KMS-11 (cell line): ENCODE results near the gene MX2.

Experiments used
- H2AFZ ChIP-seq: fragments of 200-600 bp; sonication (generic); 2 replicates; pipeline ENCODE4 v1.6.1; 2016; ENCODE audit warnings: antibody characterized with exemption, mixed run types, low read depth
- H3K27ac ChIP-seq: fragments of 200-600 bp; sonication (generic); 2 replicates; pipeline ENCODE4 v1.6.1; 2016; ENCODE audit warnings: mild to moderate bottlenecking, mixed run types
- H3K27me3 ChIP-seq: fragments of 200-600 bp; sonication (generic); 2 replicates; pipeline ENCODE4 v1.6.1; 2017; ENCODE audit warnings: mild to moderate bottlenecking, low read depth, mixed run types, moderate library complexity; ENCODE audit not compliant: insufficient read depth
- H3K36me3 ChIP-seq: fragments of 200-600 bp; sonication (generic); 2 replicates; pipeline ENCODE4 v1.6.1; 2017; ENCODE audit warnings: mild to moderate bottlenecking, mixed run types; ENCODE audit not compliant: insufficient read depth
- H3K4me1 ChIP-seq: fragments of 200-600 bp; sonication (generic); 2 replicates; pipeline ENCODE4 v1.6.1; 2016; ENCODE audit warnings: mild to moderate bottlenecking, low read depth, mixed run types; ENCODE audit not compliant: poor library complexity, severe bottlenecking
- H3K4me2 ChIP-seq: fragments of 200-600 bp; sonication (generic); 2 replicates; pipeline ENCODE4 v1.7.0; 2016; ENCODE audit warnings: mild to moderate bottlenecking, mixed run types
- H3K4me3 ChIP-seq: fragments of 200-600 bp; sonication (generic); IDR thresholded peaks from 2 replicates; pipeline ENCODE4 v1.6.1; 2017; ENCODE audit warnings: low read depth, low read length, mixed read lengths; ENCODE audit not compliant: insufficient read depth
- H3K79me2 ChIP-seq: fragments of 200-600 bp; sonication (generic); 2 replicates; pipeline ENCODE4 v1.6.1; 2016; ENCODE audit warnings: low read depth, mixed run types; ENCODE audit not compliant: insufficient read depth
- H3K9ac ChIP-seq: fragments of 200-600 bp; sonication (generic); 2 replicates; pipeline ENCODE4 v1.6.1; 2016; ENCODE audit warnings: mild to moderate bottlenecking, mixed run types
- H4K20me1 ChIP-seq: fragments of 200-600 bp; sonication (generic); 2 replicates; pipeline ENCODE4 v1.6.1; 2016; ENCODE audit warnings: mild to moderate bottlenecking, mixed run types; ENCODE audit not compliant: insufficient read depth
- CTCF ChIP-seq: fragments of 200-600 bp; sonication (generic); conservative IDR thresholded peaks from 2 replicates; pipeline ENCODE4 v1.6.1; 2017; ENCODE audit warnings: low read depth, mild to moderate bottlenecking, antibody characterized with exemption, low read length, moderate library complexity, mixed read lengths

The MX2 gene

GRCh38 chr21:41390043-41390639 is 28.3 kb downstream of the MX2 start:
- no peaks in the 10 kb centered on the region for H3K36me3 ChIP-seq
- H3K79me2 ChIP-seq = no peaks in the 10 kb centered on the region
- no peak overlapping the region for H3K4me3 ChIP-seq
- no peaks in the 10 kb centered on the region for H3K4me1 ChIP-seq
- H4K20me1 ChIP-seq = no peaks in the 10 kb centered on the region
- no peak overlapping the region for H3K27ac ChIP-seq
- TF ChIP-seq CTCF = no peak
- no peak overlapping the region for H3K4me2 ChIP-seq
- no peak overlapping the region for H2AFZ ChIP-seq
- no peaks in the 10 kb centered on the region for H3K27me3 ChIP-seq
- H3K9ac ChIP-seq = no peak overlapping the region

GRCh38 chr21:41393876-41394465 is 32.1 kb downstream of the MX2 start:
- H3K4me2 ChIP-seq = no peak overlapping the region
- H3K36me3 ChIP-seq = no peaks in the 10 kb centered on the region
- H3K9ac ChIP-seq = no peak overlapping the region
- TF ChIP-seq CTCF = no peak
- H3K27me3 ChIP-seq = no peaks in the 10 kb centered on the region; the same call in 1 of the 2 replicates
- no peak overlapping the region for H3K4me3 ChIP-seq
- H3K79me2 ChIP-seq = no peaks in the 10 kb centered on the region
- H3K4me1 ChIP-seq = no peaks in the 10 kb centered on the region
- H4K20me1 ChIP-seq = no peaks in the 10 kb centered on the region
- no peak overlapping the region for H2AFZ ChIP-seq
- H3K27ac ChIP-seq = no peak overlapping the region

- no peak overlapping the region for H3K9ac ChIP-seq
- no peak overlapping the region for H3K4me3 ChIP-seq
- H3K79me2 ChIP-seq = no peaks in the 10 kb centered on the region
- no peaks in the 10 kb centered on the region for H3K36me3 ChIP-seq
- no peak for TF ChIP-seq CTCF
- no peaks in the 10 kb centered on the region for H3K4me1 ChIP-seq
- no peaks in the 10 kb centered on the region for H4K20me1 ChIP-seq
- no peak overlapping the region for H3K27ac ChIP-seq
- H3K27me3 ChIP-seq = no peaks in the 10 kb centered on the region; the same call in 1 of the 2 replicates
- no peak overlapping the region for H2AFZ ChIP-seq
- H3K4me2 ChIP-seq = no peak overlapping the region
Observed at GRCh38 chr21:41396558-41397075, 34.8 kb downstream of the MX2 start.

GRCh38 chr21:41397471-41397891 is 35.7 kb downstream of the MX2 start:
- Histone ChIP-seq H3K4me2 (no peak overlapping the region), H3K4me1 (no peaks in the 10 kb centered on the region), H3K9ac (no peak overlapping the region), H3K4me3 (no peak overlapping the region), H4K20me1 (no peaks in the 10 kb centered on the region), H3K36me3 (no peaks in the 10 kb centered on the region), H2AFZ (no peak overlapping the region), H3K27ac (no peak overlapping the region), H3K79me2 (no peaks in the 10 kb centered on the region), H3K27me3 (no peaks in the 10 kb centered on the region; the same call in 1 of the 2 replicates)
- TF ChIP-seq CTCF = no peak
